Heart left ventricle (tissue), 16 donors: Measurements from ENCODE around the gene LRP1-AS. TPM values are rescaled to one million over a fixed set of nuclear protein-coding genes. Genes with fewer than 3 reads are reported as not detected.
A peak's percentile ranks its signal among the peaks of the same experiment; 100 is the strongest.

ENCODE experiments used
- ATAC-seq, 4 donors: fragments of 200-7000 bp; cut with Tn5 transposase; one replicate each; pipeline ENCODE4 v1.9.1; 2020 to 2022; ENCODE audit warnings: moderate library complexity in 4 of 4, mild to moderate bottlenecking in 3 of 4, moderate number of reproducible peaks in 1 of 4
- DNase-seq, 5 donors: peaks; one replicate each; pipeline ENCODE4 v3.0.0-alpha.2; 2020
- H3K27ac ChIP-seq, 12 donors: fragments of 200-600 bp; sonication (generic) in 4 of 12; one replicate each; pipeline versions ENCODE4 v1.5.0 to v1.8.0; 2016 to 2022; ENCODE audit warnings: mild to moderate bottlenecking in 2 of 12
- H3K27me3 ChIP-seq, 9 donors: fragments of 200-600 bp; sonication (generic) in 2 of 9; one replicate each; pipeline versions ENCODE4 v1.5.1 to v1.8.0; 2016 to 2022; ENCODE audit warnings: mild to moderate bottlenecking in 3 of 9
- H3K36me3 ChIP-seq, 9 donors: fragments of 200-600 bp; sonication (generic) in 2 of 9; one replicate each; pipeline versions ENCODE4 v1.5.0 to v1.8.0; 2018 to 2022; ENCODE audit warnings: mild to moderate bottlenecking in 2 of 9
- H3K4me1 ChIP-seq, 12 donors: fragments of 200-600 bp; sonication (generic) in 4 of 12; one replicate each; pipeline versions ENCODE4 v1.5.0 to v1.8.0; 2016 to 2022; ENCODE audit warnings: mild to moderate bottlenecking in 3 of 12
- H3K4me3 ChIP-seq, 12 donors: fragments of 200-600 bp; sonication (generic) in 4 of 12; one replicate each; pipeline versions ENCODE4 v1.5.0 to v1.8.0; 2017 to 2022; ENCODE audit warnings: mild to moderate bottlenecking in 9 of 12, moderate library complexity in 4 of 12
- H3K9me3 ChIP-seq, 12 donors: fragments of 200-600 bp; sonication (generic) in 4 of 12; one replicate each; pipeline versions ENCODE4 v1.5.0 to v1.8.0; 2016 to 2022; ENCODE audit warnings: mild to moderate bottlenecking in 1 of 12
- CTCF ChIP-seq, 12 donors: fragments of 200-600 bp; sonication (generic) in 4 of 12; IDR thresholded peaks; one replicate each; pipeline versions ENCODE4 v1.5.0 to v1.8.0; 2018 to 2022; ENCODE audit warnings: antibody characterized with exemption in 12 of 12, mild to moderate bottlenecking in 5 of 12
- POLR2A ChIP-seq, 2 donors: fragments of 450-650 bp; IDR thresholded peaks; one replicate each; pipeline ENCODE4 v1.6.1; 2017; ENCODE audit warnings: antibody characterized with exemption in 2 of 2, mild to moderate bottlenecking in 2 of 2, moderate library complexity in 2 of 2
- WGBS, 4 donors: extraction: QIAGEN DNeasy Blood & Tissue Kit in 2 of 4; methylation state at CpG; one replicate each; pipeline versions ENCODE4 v1.1.5 to v1.1.7; 2013 to 2018; 5-methylcytosine and 5-hydroxymethylcytosine counted together
- intact Hi-C, 10 donors: fragments of 100-400 bp; cut with DNase I; formaldehyde crosslinking; loops; one replicate each; pipeline versions ENCODE4 v1.11.1 to v1.14.2; 2022
- polyA plus RNA-seq, 2 donors: library from polyadenylated mRNA; stranded (reverse); fragments of 200-250 nt; gene quantifications; one replicate each; pipeline ENCODE4 v1.2.3, GENCODE V29; 2013
- total RNA-seq, 9 donors: library from RNA; depleted of rRNA in 2 of 9; stranded (reverse); fragments of >200 nt in 2 of 9; fragmentation: NEBNext Ultra II Directional in 3 of 9; extraction: Animal tissue kit (Norgen Biotek cat#: 25700) in 3 of 9; gene quantifications; one replicate each; pipeline versions ENCODE4 v1.1.0 to v1.2.4, GENCODE V29; 2016 to 2023
- donor health status: ischemic (EF 13 %, LVEDD 7.1; RV severe dilation, severe dysfunction).
- donor health status: healthy with polysubstance abuse.
- donor health status: DM: no; HTN: yes; CAD: no.
- donor health status: DM: no; HTN: no; CAD: no.
- donor health status: ischemic (EF 25% LVEDD 6.9; RV normal size, moderate dysfunction).
- donor health status: ischemic (EF 25% LVEDD 5.7; RV mildly dilated, moderate dysfunction).
- donor health status: healthy.
- donor health status: DM: yes; HTN: yes; CAD: no.
- donor health status: ischemic (EF 35%, LVEDD 5.7; RV mildly dilated, moderate dysfunction).
- donor health status: nonischemic (EF 11% LVEDD 7.7; RV severe dilation, severe dysfunction).
- donor health status: DM: yes; HTN: yes; CAD: no.
- donor health status: PGD.
- donor health status: ischemic (EF 29% LVEDD 5.4; RV normal size, mild dysfunction).
- donor health status: nonischemic (EF 23%, LVEDD 6.1; RV moderate dilation, normal function).

Gene LRP1-AS
- total and polyA plus RNA-seq, 11 donors, result not detected

GRCh38 chr12:57173683-57174082 lies 26.3 kb upstream of the LRP1-AS start:
- Histone ChIP-seq H3K4me1 (peaks cover 0 to 15% (median 1%) of the 10 kb centered on the region in 12 donors), H3K27ac (no peak overlapping the region), H3K36me3 (peaks cover 0 to 93% (median 72%) of the 10 kb centered on the region in 9 donors), H3K9me3 (no peaks in the 10 kb centered on the region), H3K27me3 (no peaks in the 10 kb centered on the region), H3K4me3 (no peak overlapping the region)
- 89 to 91% (median 90%) methylated on average over 11 to 14 of the region's 14 CpGs for WGBS, 4 donors
- TF ChIP-seq POLR2A (IDR thresholded peaks at IDR 0.05) (no peak), CTCF (IDR thresholded peaks at IDR 0.05) (no peak)
- DNase-seq, result no peak
- no peak for ATAC-seq
- intact Hi-C loops, result loop anchor here in 6 of 10 donors (2.0 to 10.0 kb wide), 4 partner anchors 45 to 109 kb away; partner anchors contain the start of gene LRP1 (in 1 of the 6)

GRCh38 chr12:57173089-57173488 lies 25.7 kb upstream of the LRP1-AS start:
- H3K9me3 ChIP-seq, result no peaks in the 10 kb centered on the region
- H3K4me3 ChIP-seq, result no peak overlapping the region
- H3K36me3 ChIP-seq, result peaks cover 0 to 93% (median 72%) of the 10 kb centered on the region in 9 donors
- DNase-seq (no peak), ATAC-seq (peak in 2 of 4 donors; percentile 27 to 31)
- peaks cover 0 to 15% (median 1%) of the 10 kb centered on the region in 12 donors for H3K4me1 ChIP-seq
- no peak overlapping the region for H3K27ac ChIP-seq
- intact Hi-C loops, result loop anchor here in 3 of 10 donors (2.0 to 10.0 kb wide), 3 partner anchors 48 to 108 kb away; no protein-coding TSS in a partner anchor
- no peaks in the 10 kb centered on the region for H3K27me3 ChIP-seq
- WGBS, 4 donors, result 58 to 80% (median 62%) methylated on average over 10 to 11 of the region's 11 CpGs
- TF ChIP-seq POLR2A (IDR thresholded peaks at IDR 0.05), result no peak
- TF ChIP-seq CTCF (IDR thresholded peaks at IDR 0.05), result peak; percentile 34 to 66 (median 48)

GRCh38 chr12:57171668-57172067 lies 24.2 kb upstream of the LRP1-AS start:
- ATAC-seq (peak in 3 of 4 donors; percentile 9 to 38 (median 38)), DNase-seq (no peak)
- no peak overlapping the region for H3K4me3 ChIP-seq
- peaks cover 0 to 93% (median 72%) of the 10 kb centered on the region in 9 donors for H3K36me3 ChIP-seq
- H3K27ac ChIP-seq, result peak overlapping the region in 1 of 12 donors; percentile 13
- peaks cover 0 to 15% (median 1%) of the 10 kb centered on the region in 12 donors for H3K4me1 ChIP-seq
- intact Hi-C loops, result loop anchor here in 3 of 10 donors (2.0 to 10.0 kb wide), 3 partner anchors 47 to 107 kb away; no protein-coding TSS in a partner anchor
- 54 to 65% (median 60%) methylated on average over 4 of the region's 4 CpGs for WGBS, 4 donors
- H3K27me3 ChIP-seq, result no peaks in the 10 kb centered on the region
- no peaks in the 10 kb centered on the region for H3K9me3 ChIP-seq
- no peak for TF ChIP-seq CTCF (IDR thresholded peaks at IDR 0.05)
- TF ChIP-seq POLR2A (IDR thresholded peaks at IDR 0.05), result no peak

- Histone ChIP-seq H3K4me1 (peaks cover 0 to 15% (median 1%) of the 10 kb centered on the region in 12 donors), H3K36me3 (peaks cover 0 to 93% (median 72%) of the 10 kb centered on the region in 9 donors), H3K27me3 (no peaks in the 10 kb centered on the region), H3K9me3 (no peaks in the 10 kb centered on the region), H3K4me3 (no peak overlapping the region), H3K27ac (peak overlapping the region in 1 of 12 donors; percentile 13)
- DNase-seq (no peak), ATAC-seq (no peak)
- TF ChIP-seq CTCF (IDR thresholded peaks at IDR 0.05), result no peak
- no peak for TF ChIP-seq POLR2A (IDR thresholded peaks at IDR 0.05)
- intact Hi-C loops, result loop anchor here in 2 of 10 donors (5.0 to 10.0 kb wide), 2 partner anchors 104 to 106 kb away; no protein-coding TSS in a partner anchor
- WGBS, 4 donors, result 83 to 90% (median 86%) methylated on average over 4 of the region's 4 CpGs
Observed at GRCh38 chr12:57170927-57171326, 23.5 kb upstream of the LRP1-AS start.
